HCT116 (cell line): Measurements from ENCODE around the gene OIT3.

Experiments
- EZH2 ChIP-seq: fragments of 200-600 bp; sonication (generic); IDR thresholded peaks from 2 replicates; pipeline ENCODE4 v1.6.1; 2017; ENCODE audit warnings: antibody characterized with exemption, mixed run types
- EZH2phosphoT487 ChIP-seq: fragments of 200-600 bp; IDR thresholded peaks from 2 replicates; pipeline ENCODE4 v1.6.1; 2018; ENCODE audit warnings: antibody characterized with exemption, borderline replicate concordance
- POLR2A ChIP-seq: IDR thresholded peaks from 2 replicates; pipeline ENCODE4 v1.7.0; 2011; ENCODE audit warnings: borderline replicate concordance; ENCODE audit not compliant: insufficient read depth, insufficient read length; ENCODE audit errors: extremely low read depth
- RAD21 ChIP-seq: IDR thresholded peaks from 2 replicates; pipeline ENCODE4 v1.6.1; 2012; ENCODE audit warnings: low read depth, mild to moderate bottlenecking
- TCF7L2 ChIP-seq: IDR thresholded peaks from 2 replicates; pipeline ENCODE4 v1.7.0; 2011; ENCODE audit warnings: borderline replicate concordance, inconsistent platforms; ENCODE audit not compliant: insufficient read depth, insufficient read length; ENCODE audit errors: extremely low read depth
- YY1 ChIP-seq: IDR thresholded peaks from 2 replicates; pipeline ENCODE4 v1.6.1; 2011; ENCODE audit warnings: low read length, low read depth, moderate library complexity, mild to moderate bottlenecking; ENCODE audit not compliant: insufficient replicate concordance; ENCODE audit errors: extremely low read depth
- TF ChIP-seq, protein P1 (sequence below), 3 experiments: fragments of 200-600 bp in 1 of 3; sonication (generic) in 1 of 3; IDR thresholded peaks in 2 of 3; conservative IDR thresholded peaks in 1 of 3; 2 replicates each; pipeline ENCODE4 v1.5.1; 2012 to 2017; ENCODE audit warnings: low read depth in 2 of 3, low read length in 2 of 3, antibody characterized with exemption in 1 of 3, borderline replicate concordance in 1 of 3, control low read depth in 1 of 3, mild to moderate bottlenecking in 1 of 3, mixed read lengths in 1 of 3, mixed run types in 1 of 3, moderate library complexity in 1 of 3; ENCODE audit not compliant: insufficient read depth in 1 of 3
- TF ChIP-seq, protein P2 (sequence below): IDR thresholded peaks from 2 replicates; pipeline ENCODE4 v1.6.1; 2012; ENCODE audit warnings: low read depth
- TF ChIP-seq, protein P3 (sequence below): IDR thresholded peaks from 2 replicates; pipeline ENCODE4 v1.6.1; 2012
- TF ChIP-seq, protein P4 (sequence below): IDR thresholded peaks from 2 replicates; pipeline ENCODE4 v1.6.1; 2012

DNA sequence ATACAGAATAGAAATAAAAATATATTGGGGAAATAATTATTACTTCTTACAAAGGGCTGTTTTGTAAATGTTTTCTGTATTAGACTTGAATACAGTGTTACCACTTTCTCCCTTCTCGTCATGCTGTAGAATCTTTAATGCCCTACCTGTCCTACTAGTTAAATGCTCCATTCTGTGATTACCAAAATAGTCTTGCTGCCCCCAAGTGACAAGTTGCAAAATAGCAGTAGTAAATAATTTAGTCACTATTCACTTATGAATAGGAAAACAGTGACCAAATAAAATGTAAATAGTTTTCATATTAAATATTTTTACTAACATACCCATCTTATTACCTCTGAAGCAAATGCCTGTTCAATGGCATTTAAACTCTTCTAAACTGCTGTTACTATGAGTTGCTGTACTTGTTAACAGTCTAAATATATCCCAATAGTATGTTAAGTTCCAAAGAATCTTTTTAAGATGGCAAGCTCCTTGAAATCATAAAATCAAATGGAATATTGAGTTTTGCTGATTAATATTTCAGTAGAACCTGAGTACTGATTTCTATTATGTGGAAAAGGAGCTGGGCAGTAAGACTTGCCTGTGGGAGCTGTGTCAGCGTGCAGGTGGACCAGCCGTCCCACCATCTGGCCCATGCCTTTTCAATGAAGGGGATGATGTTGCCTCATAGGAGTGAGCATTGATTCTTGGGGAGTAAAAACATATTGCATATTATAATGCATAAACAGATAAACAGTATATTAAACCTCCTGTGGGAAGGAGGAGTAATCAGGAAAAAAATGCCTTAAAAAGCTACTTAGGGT lies 18.1 kb upstream of the OIT3 start:
- TF ChIP-seq, protein P1, sequence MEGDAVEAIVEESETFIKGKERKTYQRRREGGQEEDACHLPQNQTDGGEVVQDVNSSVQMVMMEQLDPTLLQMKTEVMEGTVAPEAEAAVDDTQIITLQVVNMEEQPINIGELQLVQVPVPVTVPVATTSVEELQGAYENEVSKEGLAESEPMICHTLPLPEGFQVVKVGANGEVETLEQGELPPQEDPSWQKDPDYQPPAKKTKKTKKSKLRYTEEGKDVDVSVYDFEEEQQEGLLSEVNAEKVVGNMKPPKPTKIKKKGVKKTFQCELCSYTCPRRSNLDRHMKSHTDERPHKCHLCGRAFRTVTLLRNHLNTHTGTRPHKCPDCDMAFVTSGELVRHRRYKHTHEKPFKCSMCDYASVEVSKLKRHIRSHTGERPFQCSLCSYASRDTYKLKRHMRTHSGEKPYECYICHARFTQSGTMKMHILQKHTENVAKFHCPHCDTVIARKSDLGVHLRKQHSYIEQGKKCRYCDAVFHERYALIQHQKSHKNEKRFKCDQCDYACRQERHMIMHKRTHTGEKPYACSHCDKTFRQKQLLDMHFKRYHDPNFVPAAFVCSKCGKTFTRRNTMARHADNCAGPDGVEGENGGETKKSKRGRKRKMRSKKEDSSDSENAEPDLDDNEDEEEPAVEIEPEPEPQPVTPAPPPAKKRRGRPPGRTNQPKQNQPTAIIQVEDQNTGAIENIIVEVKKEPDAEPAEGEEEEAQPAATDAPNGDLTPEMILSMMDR (IDR thresholded peaks at IDR 0.05 in 2 of 3, conservative IDR thresholded peaks at IDR 0.05 in 1 of 3; ENCODE audit: borderline replicate concordance in 1 of 3, insufficient read depth in 1 of 3, low read depth in 2 of 3, low read length in 2 of 3) = peak; percentile 47 to 73 (median 59); a peak in 5 of 6 replicates
- TF ChIP-seq TCF7L2 = no peak
- TF ChIP-seq POLR2A = no peak
- no peak for TF ChIP-seq EZH2
- TF ChIP-seq, protein P2, sequence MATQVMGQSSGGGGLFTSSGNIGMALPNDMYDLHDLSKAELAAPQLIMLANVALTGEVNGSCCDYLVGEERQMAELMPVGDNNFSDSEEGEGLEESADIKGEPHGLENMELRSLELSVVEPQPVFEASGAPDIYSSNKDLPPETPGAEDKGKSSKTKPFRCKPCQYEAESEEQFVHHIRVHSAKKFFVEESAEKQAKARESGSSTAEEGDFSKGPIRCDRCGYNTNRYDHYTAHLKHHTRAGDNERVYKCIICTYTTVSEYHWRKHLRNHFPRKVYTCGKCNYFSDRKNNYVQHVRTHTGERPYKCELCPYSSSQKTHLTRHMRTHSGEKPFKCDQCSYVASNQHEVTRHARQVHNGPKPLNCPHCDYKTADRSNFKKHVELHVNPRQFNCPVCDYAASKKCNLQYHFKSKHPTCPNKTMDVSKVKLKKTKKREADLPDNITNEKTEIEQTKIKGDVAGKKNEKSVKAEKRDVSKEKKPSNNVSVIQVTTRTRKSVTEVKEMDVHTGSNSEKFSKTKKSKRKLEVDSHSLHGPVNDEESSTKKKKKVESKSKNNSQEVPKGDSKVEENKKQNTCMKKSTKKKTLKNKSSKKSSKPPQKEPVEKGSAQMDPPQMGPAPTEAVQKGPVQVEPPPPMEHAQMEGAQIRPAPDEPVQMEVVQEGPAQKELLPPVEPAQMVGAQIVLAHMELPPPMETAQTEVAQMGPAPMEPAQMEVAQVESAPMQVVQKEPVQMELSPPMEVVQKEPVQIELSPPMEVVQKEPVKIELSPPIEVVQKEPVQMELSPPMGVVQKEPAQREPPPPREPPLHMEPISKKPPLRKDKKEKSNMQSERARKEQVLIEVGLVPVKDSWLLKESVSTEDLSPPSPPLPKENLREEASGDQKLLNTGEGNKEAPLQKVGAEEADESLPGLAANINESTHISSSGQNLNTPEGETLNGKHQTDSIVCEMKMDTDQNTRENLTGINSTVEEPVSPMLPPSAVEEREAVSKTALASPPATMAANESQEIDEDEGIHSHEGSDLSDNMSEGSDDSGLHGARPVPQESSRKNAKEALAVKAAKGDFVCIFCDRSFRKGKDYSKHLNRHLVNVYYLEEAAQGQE = no peak
- TF ChIP-seq EZH2phosphoT487 = no peak
- TF ChIP-seq YY1 = no peak
- TF ChIP-seq, protein P3, sequence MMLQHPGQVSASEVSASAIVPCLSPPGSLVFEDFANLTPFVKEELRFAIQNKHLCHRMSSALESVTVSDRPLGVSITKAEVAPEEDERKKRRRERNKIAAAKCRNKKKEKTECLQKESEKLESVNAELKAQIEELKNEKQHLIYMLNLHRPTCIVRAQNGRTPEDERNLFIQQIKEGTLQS = no peak
- TF ChIP-seq, protein P4, sequence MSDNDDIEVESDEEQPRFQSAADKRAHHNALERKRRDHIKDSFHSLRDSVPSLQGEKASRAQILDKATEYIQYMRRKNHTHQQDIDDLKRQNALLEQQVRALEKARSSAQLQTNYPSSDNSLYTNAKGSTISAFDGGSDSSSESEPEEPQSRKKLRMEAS = no peak
- TF ChIP-seq RAD21 = peak; percentile 87
